Activated naive CD8-positive, alpha-beta T cell treated with anti-CD3 and anti-CD28 coated beads, Interleukin-2, amount 10 ng/mL, durations not matched to agents 7 days and 5 days (primary cell): ENCODE measurements around the gene HSP90AB1. TPM values are rescaled to one million over a fixed set of nuclear protein-coding genes. Genes with fewer than 3 reads are reported as not detected.
A peak's percentile ranks its signal among the peaks of the same experiment; 100 is the strongest.

Source experiments
- ATAC-seq: fragments of 150-1000 bp; cut with Tn5 transposase; one replicate; pipeline ENCODE4 v1.10.0; 2021; ENCODE audit warnings: low read depth, moderate library complexity
- POLR2A ChIA-PET: fragments of 350-600 bp; sonication (Branson Sonifier 250); formaldehyde crosslinking; loops from one replicate; lab custom pipeline; 2021; ENCODE audit warnings: antibody characterized with exemption; lab: Charles Lee
- DNase-seq: peaks from one replicate; pipeline ENCODE4 v3.0.0; 2021
- H3K27ac Mint-ChIP-seq: one replicate; pipeline ENCODE4 v1.8.0; 2022; ENCODE audit warnings: mild to moderate bottlenecking, mixed read lengths
- H3K27me3 Mint-ChIP-seq: one replicate; pipeline ENCODE4 v1.8.0; 2022; ENCODE audit warnings: mild to moderate bottlenecking, moderate library complexity, mixed read lengths
- H3K36me3 Mint-ChIP-seq: one replicate; pipeline ENCODE4 v1.8.0; 2021; ENCODE audit warnings: mild to moderate bottlenecking, mixed read lengths
- H3K4me1 Mint-ChIP-seq: one replicate; pipeline ENCODE4 v1.8.0; 2021; ENCODE audit warnings: mixed read lengths
- H3K4me3 Mint-ChIP-seq: one replicate; pipeline ENCODE4 v1.8.0; 2022; ENCODE audit warnings: mild to moderate bottlenecking, moderate library complexity, mixed read lengths
- H3K9me3 Mint-ChIP-seq: one replicate; pipeline ENCODE4 v1.8.0; 2021; ENCODE audit warnings: mixed read lengths
- total RNA-seq, 2 experiments: library from RNA; stranded (reverse); gene quantifications; one replicate each; pipeline ENCODE4 v1.2.3, GENCODE V29; 2021

Gene HSP90AB1
- total RNA-seq, 2 experiments from 2014 or later = 453 to 466 TPM

GRCh38 chr6:44272999-44273566 is 26.2 kb downstream of the HSP90AB1 start:
- Mint-ChIP-seq H3K27ac (no peak overlapping the region), H3K27me3 (peaks cover 71% of the 10 kb centered on the region), H3K36me3 (no peaks in the 10 kb centered on the region), H3K4me1 (peaks cover 11% of the 10 kb centered on the region), H3K4me3 (no peak overlapping the region), H3K9me3 (no peaks in the 10 kb centered on the region)
- DNase-seq (no peak), ATAC-seq (no peak)
- POLR2A ChIA-PET = no interaction called here

- Mint-ChIP-seq H3K4me3 (no peak overlapping the region), H3K9me3 (no peaks in the 10 kb centered on the region), H3K27me3 (peaks cover 66% of the 10 kb centered on the region), H3K4me1 (peaks cover 11% of the 10 kb centered on the region), H3K36me3 (no peaks in the 10 kb centered on the region), H3K27ac (no peak overlapping the region)
- ATAC-seq (no peak), DNase-seq (no peak)
- POLR2A ChIA-PET = interaction anchor here (0.5 kb wide), 1 partner anchor 20 kb away, joined by 3 read pairs; no protein-coding TSS in a partner anchor
Measured at GRCh38 chr6:44273617-44274016, 26.7 kb downstream of the HSP90AB1 start.

- H3K36me3 Mint-ChIP-seq = no peaks in the 10 kb centered on the region
- no peak overlapping the region for H3K27ac Mint-ChIP-seq
- POLR2A ChIA-PET = no interaction called here
- peaks cover 54% of the 10 kb centered on the region for H3K27me3 Mint-ChIP-seq
- ATAC-seq = no peak
- H3K4me3 Mint-ChIP-seq = no peak overlapping the region
- no peak for DNase-seq
- no peaks in the 10 kb centered on the region for H3K9me3 Mint-ChIP-seq
- H3K4me1 Mint-ChIP-seq = peaks cover 4% of the 10 kb centered on the region
Measured at GRCh38 chr6:44275271-44275748, 28.4 kb downstream of the HSP90AB1 start.

GRCh38 chr6:44275749-44276648 is 29.1 kb downstream of the HSP90AB1 start:
- no peak overlapping the region for H3K27ac Mint-ChIP-seq
- DNase-seq = no peak
- ATAC-seq = peak; percentile 74
- POLR2A ChIA-PET = no interaction called here
- H3K9me3 Mint-ChIP-seq = no peaks in the 10 kb centered on the region
- H3K27me3 Mint-ChIP-seq = peaks cover 56% of the 10 kb centered on the region
- no peaks in the 10 kb centered on the region for H3K36me3 Mint-ChIP-seq
- H3K4me1 Mint-ChIP-seq = peaks cover 4% of the 10 kb centered on the region
- no peak overlapping the region for H3K4me3 Mint-ChIP-seq

GRCh38 chr6:44276667-44277640 is 30.1 kb downstream of the HSP90AB1 start:
- H3K27ac Mint-ChIP-seq = no peak overlapping the region
- DNase-seq (no peak), ATAC-seq (no peak)
- peaks cover 3% of the 10 kb centered on the region for H3K4me1 Mint-ChIP-seq
- POLR2A ChIA-PET = no interaction called here
- H3K4me3 Mint-ChIP-seq = no peak overlapping the region
- H3K9me3 Mint-ChIP-seq = no peaks in the 10 kb centered on the region
- no peaks in the 10 kb centered on the region for H3K36me3 Mint-ChIP-seq
- peaks cover 47% of the 10 kb centered on the region for H3K27me3 Mint-ChIP-seq

GRCh38 chr6:44277763-44278162 is 30.9 kb downstream of the HSP90AB1 start:
- no peaks in the 10 kb centered on the region for H3K9me3 Mint-ChIP-seq
- no peak overlapping the region for H3K4me3 Mint-ChIP-seq
- no peaks in the 10 kb centered on the region for H3K36me3 Mint-ChIP-seq
- POLR2A ChIA-PET = no interaction called here
- ATAC-seq = no peak
- H3K4me1 Mint-ChIP-seq = no peaks in the 10 kb centered on the region
- no peak for DNase-seq
- no peak overlapping the region for H3K27ac Mint-ChIP-seq
- peaks cover 44% of the 10 kb centered on the region for H3K27me3 Mint-ChIP-seq

GRCh38 chr6:44278315-44278714 is 31.4 kb downstream of the HSP90AB1 start:
- Mint-ChIP-seq H3K4me3 (no peak overlapping the region), H3K36me3 (no peaks in the 10 kb centered on the region), H3K9me3 (no peaks in the 10 kb centered on the region), H3K27me3 (peaks cover 42% of the 10 kb centered on the region), H3K4me1 (no peaks in the 10 kb centered on the region), H3K27ac (no peak overlapping the region)
- ATAC-seq (no peak), DNase-seq (no peak)
- POLR2A ChIA-PET = interaction anchor here (0.6 kb wide), 1 partner anchor 31 kb away, joined by 3 read pairs; no protein-coding TSS in a partner anchor

GRCh38 chr6:44278774-44279697 is 32.1 kb downstream of the HSP90AB1 start:
- Mint-ChIP-seq H3K4me3 (no peak overlapping the region), H3K27me3 (peaks cover 40% of the 10 kb centered on the region), H3K4me1 (no peaks in the 10 kb centered on the region), H3K36me3 (no peaks in the 10 kb centered on the region), H3K27ac (no peak overlapping the region), H3K9me3 (no peaks in the 10 kb centered on the region)
- DNase-seq (no peak), ATAC-seq (no peak)
- POLR2A ChIA-PET = interaction anchor here (0.6 kb wide), 1 partner anchor 32 kb away, joined by 3 read pairs; no protein-coding TSS in a partner anchor

GRCh38 chr6:44284121-44284520 is 37.2 kb downstream of the HSP90AB1 start:
- POLR2A ChIA-PET = no interaction called here
- no peaks in the 10 kb centered on the region for H3K9me3 Mint-ChIP-seq
- H3K4me3 Mint-ChIP-seq = no peak overlapping the region

GRCh38 chr6:44284867-44285266 is 38.0 kb downstream of the HSP90AB1 start:
- H3K27ac Mint-ChIP-seq = no peak overlapping the region
- no peak for ATAC-seq

More at GRCh38 chr6:44284121-44284520, 37.2 kb downstream of the HSP90AB1 start:
- Mint-ChIP-seq H3K27ac (no peak overlapping the region), H3K27me3 (peaks cover 43% of the 10 kb centered on the region), H3K4me1 (no peaks in the 10 kb centered on the region), H3K36me3 (no peaks in the 10 kb centered on the region)
- ATAC-seq = no peak
- no peak for DNase-seq

GRCh38 chr6:44285552-44286284 is 38.8 kb downstream of the HSP90AB1 start:
- H3K36me3 Mint-ChIP-seq = no peaks in the 10 kb centered on the region
- H3K27me3 Mint-ChIP-seq = peaks cover 44% of the 10 kb centered on the region
- H3K4me3 Mint-ChIP-seq = no peak overlapping the region
- no peak overlapping the region for H3K27ac Mint-ChIP-seq
- ATAC-seq = no peak
- DNase-seq = no peak
- H3K4me1 Mint-ChIP-seq = no peaks in the 10 kb centered on the region
- POLR2A ChIA-PET = interaction anchor here (0.9 kb wide), 1 partner anchor 9 kb away, joined by 3 read pairs; no protein-coding TSS in a partner anchor
- H3K9me3 Mint-ChIP-seq = no peaks in the 10 kb centered on the region

More at GRCh38 chr6:44284867-44285266, 38.0 kb downstream of the HSP90AB1 start:
- Mint-ChIP-seq H3K27me3 (peaks cover 46% of the 10 kb centered on the region), H3K4me1 (no peaks in the 10 kb centered on the region), H3K9me3 (no peaks in the 10 kb centered on the region), H3K4me3 (no peak overlapping the region), H3K36me3 (no peaks in the 10 kb centered on the region)
- DNase-seq = no peak
- POLR2A ChIA-PET = interaction anchor here (0.9 kb wide), 1 partner anchor 10 kb away, joined by 3 read pairs; no protein-coding TSS in a partner anchor

GRCh38 chr6:44286285-44286565 is 39.3 kb downstream of the HSP90AB1 start:
- Mint-ChIP-seq H3K4me3 (no peak overlapping the region), H3K27me3 (peaks cover 48% of the 10 kb centered on the region), H3K4me1 (no peaks in the 10 kb centered on the region), H3K27ac (no peak overlapping the region), H3K36me3 (no peaks in the 10 kb centered on the region), H3K9me3 (no peaks in the 10 kb centered on the region)
- POLR2A ChIA-PET = no interaction called here
- ATAC-seq (no peak), DNase-seq (no peak)
